Measurements from ENCODE around the gene CELF5. TPM values are rescaled to one million over a fixed set of nuclear protein-coding genes. Genes with fewer than 3 reads are reported as not detected.

Gene CELF5
- total and polyA plus RNA-seq, 9 of the 15 experiments (the other 6 are each of a cell fraction or from before 2014, with no cell fraction given): 0.01 to 0.56 (median 0.22) TPM

DNA sequence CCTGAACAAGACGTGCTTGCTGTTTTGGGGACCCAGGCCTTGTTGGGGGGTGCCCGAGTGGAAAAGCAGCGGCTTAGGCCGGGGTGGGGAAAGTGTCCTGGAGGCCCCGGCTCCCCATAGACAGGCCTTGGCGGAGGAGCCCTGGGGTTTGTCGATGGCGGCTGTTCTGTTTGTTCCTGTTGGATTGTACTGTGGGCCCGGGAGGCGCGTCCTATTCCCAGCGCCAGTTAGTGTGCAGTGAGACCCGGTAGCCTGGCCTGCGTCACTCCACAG, 27.6 kb upstream of the CELF5 start:
- no TSS peak for BruUV-seq (replicated peaks)
- Histone ChIP-seq H3K27ac (ENCODE audit: extremely low read depth, low read depth, low read length) (no peak overlapping the region), H4K20me1 (replicated peaks; ENCODE audit: control insufficient read depth, insufficient read depth, low read length) (peaks cover 7% of the 10 kb centered on the region; the same call in 1 of the 2 replicates), H2AFZ (ENCODE audit: low read depth, low read length) (no peak overlapping the region), H3K9me3 (replicated peaks; ENCODE audit: control insufficient read depth, insufficient read depth, low read depth, low read length) (no peaks in the 10 kb centered on the region), H3K4me3 (no peak overlapping the region), H3K9me1 (ENCODE audit: control insufficient read depth, insufficient read depth, low read length) (no peaks in the 10 kb centered on the region), H3K36me3 (ENCODE audit: control insufficient read depth, insufficient read depth, low read length) (peaks cover 67% of the 10 kb centered on the region; the same call in 1 of the 3 replicates), H3K9ac (ENCODE audit: insufficient read depth in 1 of 2, low read depth in 2 of 2, low read length in 2 of 2) (peak overlapping the region in 1 of 2 experiments; percentile 58; a peak in 1 of 4 replicates), H3K79me2 (ENCODE audit: control insufficient read depth, insufficient read depth, low read length) (peaks cover 32% of the 10 kb centered on the region), H3K27me3 (ENCODE audit: control insufficient read depth in 2 of 2, insufficient read depth in 2 of 2, low read length in 2 of 2) (no peaks in the 10 kb centered on the region), H3K4me1 (replicated peaks in 1 of 2; ENCODE audit: control insufficient read depth in 2 of 2, insufficient read depth in 2 of 2, low read length in 2 of 2) (peaks cover 11 to 70% of the 10 kb centered on the region in 2 experiments), H3K4me2 (ENCODE audit: insufficient read depth, low read length) (no peak overlapping the region)
- ATAC-seq (no peak), DNase-seq (ENCODE audit: extremely low read depth in 1 of 4, low spot score in 3 of 4) (no peak), FAIRE-seq (no peak)
- intact Hi-C loops (cut with micrococcal nuclease): no loop called here
- ChIA-PET CTCF (ENCODE audit: low intra/inter-chr PET ratio) (no interaction called here), POLR2A (interaction anchor here (1.2 kb wide), 1 partner anchor 88 kb away, joined by 4 read pairs; no protein-coding TSS in a partner anchor)
- WGBS (ENCODE audit: insufficient coverage, low coverage, missing lambda C conversion rate): 95% methylated on average over 11 of the region's 14 CpGs
- TF ChIP-seq ZNF174 (CRISPR knock-in tag; IDR thresholded peaks at IDR 0.05) (no peak), PYGO2 (tag; IDR thresholded peaks at IDR 0.05) (no peak), ZNF668 (CRISPR knock-in tag; IDR thresholded peaks at IDR 0.05) (no peak), ZC3H4 (CRISPR knock-in tag; IDR thresholded peaks at IDR 0.05; ENCODE audit: borderline replicate concordance) (no peak), PHB (CRISPR knock-in tag; IDR thresholded peaks at IDR 0.05) (no peak), CHD4 (IDR thresholded peaks at IDR 0.05; ENCODE audit: insufficient read depth, insufficient replicate concordance, low read depth, low read length, poor library complexity, severe bottlenecking) (no peak)
- in situ Hi-C loops (cut with MboI): no loop called here

Data from K562 (cell line).